ENCODE measurements around the gene BOK.

DNA sequence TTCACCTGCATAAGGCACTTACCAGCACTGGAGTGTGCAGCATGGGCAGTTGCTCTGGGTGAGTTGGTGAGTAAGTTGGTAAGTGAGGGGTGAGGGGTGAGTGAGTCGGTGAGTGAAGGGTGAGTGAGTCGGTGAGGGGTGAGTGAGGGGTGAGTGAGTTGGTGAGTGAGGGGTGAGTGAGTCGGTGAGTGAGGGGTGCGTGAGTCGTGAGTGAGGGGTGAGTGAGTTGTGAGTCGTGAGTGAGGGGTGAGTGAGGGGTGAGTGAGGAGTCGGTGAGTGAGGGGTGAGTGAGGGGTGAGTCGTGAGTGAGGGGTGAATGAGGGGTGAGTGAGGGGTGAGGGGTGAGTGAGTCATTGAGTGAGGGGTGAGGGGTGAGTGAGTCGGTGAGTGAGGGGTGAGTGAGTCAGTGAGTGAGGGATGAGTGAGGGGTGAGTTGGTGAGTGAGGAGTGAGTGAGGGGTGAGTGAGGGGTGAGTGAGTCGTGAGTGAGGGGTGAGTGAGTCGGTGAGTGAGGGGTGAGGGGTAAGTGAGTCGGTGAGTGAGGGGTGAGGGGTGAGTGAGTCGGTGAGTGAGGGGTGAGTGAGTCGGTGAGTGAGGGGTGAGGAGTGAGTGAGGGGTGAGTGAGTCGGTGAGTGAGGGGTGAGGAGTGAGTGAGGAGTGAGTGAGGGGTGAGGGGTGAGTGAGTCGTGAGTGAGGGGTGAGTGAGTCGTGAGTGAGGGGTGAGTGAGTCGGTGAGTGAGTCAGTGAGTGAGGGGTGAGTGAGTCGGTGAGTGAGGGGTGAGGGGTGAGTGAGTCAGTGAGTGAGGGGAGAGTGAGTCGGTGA is 61.3 kb downstream of the BOK start:
- TF ChIP-seq, protein P1, sequence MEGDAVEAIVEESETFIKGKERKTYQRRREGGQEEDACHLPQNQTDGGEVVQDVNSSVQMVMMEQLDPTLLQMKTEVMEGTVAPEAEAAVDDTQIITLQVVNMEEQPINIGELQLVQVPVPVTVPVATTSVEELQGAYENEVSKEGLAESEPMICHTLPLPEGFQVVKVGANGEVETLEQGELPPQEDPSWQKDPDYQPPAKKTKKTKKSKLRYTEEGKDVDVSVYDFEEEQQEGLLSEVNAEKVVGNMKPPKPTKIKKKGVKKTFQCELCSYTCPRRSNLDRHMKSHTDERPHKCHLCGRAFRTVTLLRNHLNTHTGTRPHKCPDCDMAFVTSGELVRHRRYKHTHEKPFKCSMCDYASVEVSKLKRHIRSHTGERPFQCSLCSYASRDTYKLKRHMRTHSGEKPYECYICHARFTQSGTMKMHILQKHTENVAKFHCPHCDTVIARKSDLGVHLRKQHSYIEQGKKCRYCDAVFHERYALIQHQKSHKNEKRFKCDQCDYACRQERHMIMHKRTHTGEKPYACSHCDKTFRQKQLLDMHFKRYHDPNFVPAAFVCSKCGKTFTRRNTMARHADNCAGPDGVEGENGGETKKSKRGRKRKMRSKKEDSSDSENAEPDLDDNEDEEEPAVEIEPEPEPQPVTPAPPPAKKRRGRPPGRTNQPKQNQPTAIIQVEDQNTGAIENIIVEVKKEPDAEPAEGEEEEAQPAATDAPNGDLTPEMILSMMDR (conservative IDR thresholded peaks at IDR 0.05 in 1 of 2, IDR thresholded peaks at IDR 0.05 in 1 of 2; ENCODE audit: low read depth in 1 of 2, low read length in 2 of 2), result no peak
- TF ChIP-seq EZH2 (IDR thresholded peaks at IDR 0.05; ENCODE audit: low read length, missing control alignments), result no peak

All from fibroblast of lung (primary cell).